Endothelial cell of umbilical vein (primary cell): Measurements from ENCODE around the gene KLHL13. TPM values are rescaled to one million over a fixed set of nuclear protein-coding genes. Genes with fewer than 3 reads are reported as not detected.

Source experiments
- BruUV-seq: library from RNA; stranded (reverse); fragments of 400-500 nt; replicated peaks from 2 replicates; lab custom pipeline; 2021; lab: Mats Ljungman, UMichigan
- CTCF ChIA-PET: fragments of 300-600, 350-600 bp; sonication (Branson Sonifier 250); formaldehyde crosslinking; loops from one replicate; lab custom pipeline; 2021; ENCODE audit warnings: antibody characterized with exemption, inconsistent platforms; lab: Charles Lee
- POLR2A ChIA-PET: fragments of 300-600, 350-600 bp; sonication (Branson Sonifier 250); formaldehyde crosslinking; loops from one replicate; lab custom pipeline; 2021; ENCODE audit warnings: antibody characterized with exemption, inconsistent platforms; lab: Charles Lee
- DNase-seq: peaks from one replicate; pipeline ENCODE4 v3.0.0-alpha.2; 2011; ENCODE audit warnings: low read depth, low spot score
- FAIRE-seq: peaks from 2 replicates; lab custom pipeline; 2011; peaks lifted over from hg19 to GRCh38; lab: Jason Lieb, UNC
- H2AFZ ChIP-seq: 2 replicates; pipeline ENCODE4 v1.6.0; 2012; ENCODE audit warnings: low read depth, low read length, control low read depth, inconsistent platforms
- H3K27ac ChIP-seq: 2 replicates; pipeline ENCODE4 v1.5.1; 2011; ENCODE audit warnings: low read depth, mild to moderate bottlenecking, control low read depth, low read length, moderate library complexity; ENCODE audit not compliant: insufficient read depth
- H3K27me3 ChIP-seq, 2 experiments: 2 replicates each; pipeline versions ENCODE4 v1.6.0 to v1.6.1; 2011; ENCODE audit warnings: low read length in 2 of 2, mixed read lengths in 1 of 2; ENCODE audit not compliant: control insufficient read depth in 2 of 2, insufficient read depth in 2 of 2
- H3K36me3 ChIP-seq, 2 experiments: 2 replicates in 1 of 2; 3 replicates in 1 of 2; pipeline ENCODE4 v1.5.1; 2011; ENCODE audit warnings: low read length in 2 of 2, mild to moderate bottlenecking in 1 of 2, moderate library complexity in 1 of 2; ENCODE audit not compliant: control insufficient read depth in 2 of 2, insufficient read depth in 2 of 2; ENCODE audit errors: extremely low read depth in 1 of 2
- H3K4me1 ChIP-seq: 3 replicates; pipeline ENCODE4 v1.5.1; 2011; ENCODE audit warnings: mild to moderate bottlenecking, low read length; ENCODE audit not compliant: control insufficient read depth, insufficient read depth; ENCODE audit errors: extremely low read depth
- H3K4me2 ChIP-seq: 2 replicates; pipeline ENCODE4 v1.6.1; 2011; ENCODE audit warnings: low read length, control low read depth, mixed read lengths; ENCODE audit not compliant: insufficient read depth
- H3K4me3 ChIP-seq, 3 experiments: fragments of 200-600 bp in 1 of 3; sonication (generic), shearing (Covaris generic) in 1 of 3; replicated peaks in 1 of 3; 2 replicates each; pipeline ENCODE4 v1.5.1; 2011 to 2016; ENCODE audit warnings: control low read depth in 3 of 3, low read length in 3 of 3, mild to moderate bottlenecking in 2 of 3, inconsistent platforms in 1 of 3, low read depth in 1 of 3, moderate library complexity in 1 of 3; ENCODE audit not compliant: insufficient read depth in 1 of 3
- H3K79me2 ChIP-seq: 2 replicates; pipeline ENCODE4 v1.6.0; 2012; ENCODE audit warnings: low read length, inconsistent platforms; ENCODE audit not compliant: control insufficient read depth, insufficient read depth
- H3K9ac ChIP-seq: replicated peaks from 2 replicates; pipeline ENCODE3; 2011; ENCODE audit warnings: low read length, control low read depth; ENCODE audit not compliant: insufficient read depth; ENCODE audit errors: extremely low read depth
- H3K9me1 ChIP-seq: replicated peaks from 3 replicates; pipeline ENCODE4 v1.6.0; 2011; ENCODE audit warnings: mild to moderate bottlenecking, low read length; ENCODE audit not compliant: control insufficient read depth, insufficient read depth; ENCODE audit errors: extremely low read depth
- H3K9me3 ChIP-seq: replicated peaks from 2 replicates; pipeline ENCODE4 v1.5.1; 2012; ENCODE audit warnings: low read length, inconsistent platforms; ENCODE audit not compliant: control insufficient read depth, insufficient read depth
- H4K20me1 ChIP-seq: replicated peaks from 2 replicates; pipeline ENCODE3; 2011; ENCODE audit warnings: mild to moderate bottlenecking, low read length; ENCODE audit not compliant: control insufficient read depth, insufficient read depth; ENCODE audit errors: extremely low read depth
- FOS ChIP-seq: IDR thresholded peaks from 2 replicates; pipeline ENCODE4 v1.6.1; 2011; ENCODE audit warnings: mild to moderate bottlenecking, low read length, moderate library complexity, borderline replicate concordance; ENCODE audit not compliant: insufficient read depth
- GATA2 ChIP-seq: IDR thresholded peaks from 2 replicates; pipeline ENCODE4 v1.7.0; 2011; ENCODE audit warnings: low read depth, mild to moderate bottlenecking, moderate library complexity, mixed read lengths, low read length; ENCODE audit not compliant: insufficient read length, insufficient read depth
- JUN ChIP-seq: IDR thresholded peaks from 2 replicates; pipeline ENCODE4 v1.6.1; 2011; ENCODE audit warnings: borderline replicate concordance, low read depth; ENCODE audit not compliant: insufficient read length, insufficient read depth
- POLR2AphosphoS5 ChIP-seq: IDR thresholded peaks from 2 replicates; pipeline ENCODE4 v1.6.1; 2012; ENCODE audit warnings: low read depth, mild to moderate bottlenecking, control low read depth, low read length, moderate library complexity; ENCODE audit not compliant: insufficient read depth
- dilution Hi-C: fragments of 300-500 bp; cut with MboI; formaldehyde crosslinking; loops from one replicate; pipeline ENCODE4 v1.15.0; 2019; ENCODE audit warnings: low sequenced_read_pairs; ENCODE audit not compliant: extremely low pct_ligation_motif_present
- intact Hi-C: fragments of 100-400 bp; cut with micrococcal nuclease; formaldehyde crosslinking; loops from one replicate; pipeline ENCODE4 v1.10.0; 2022
- polyA plus RNA-seq, 4 experiments: library from polyadenylated mRNA; depleted of rRNA in 3 of 4; stranded (reverse) in 3 of 4; unstranded in 1 of 4; fragments of >200 nt; gene quantifications; 2 replicates each; pipeline versions ENCODE4 v1.2.1 to v1.2.3, GENCODE V29; 2011 to 2012; ENCODE audit warnings: missing spikeins in 1 of 4
- total RNA-seq: library from RNA; stranded (reverse); gene quantifications from 2 replicates; pipeline ENCODE4 v1.2.3, GENCODE V29; 2021
- TF ChIP-seq, protein P1 (sequence below): IDR thresholded peaks from 2 replicates; pipeline ENCODE4 v1.6.1; 2011; ENCODE audit not compliant: insufficient read depth, insufficient read length
- TF ChIP-seq, protein P2 (sequence below), 2 donors: IDR thresholded peaks; 1 replicate in 1 of 2; 2 replicates in 1 of 2; pipeline ENCODE4 v1.5.1; 2011; ENCODE audit warnings: low read length in 2 of 2, mild to moderate bottlenecking in 2 of 2, moderate library complexity in 2 of 2, control low read depth in 1 of 2, inconsistent platforms in 1 of 2, low read depth in 1 of 2; ENCODE audit not compliant: insufficient read depth in 1 of 2; ENCODE audit errors: extremely low read depth in 1 of 2

KLHL13 gene
- total and polyA plus RNA-seq, 2 donors (not counting 3 experiments of a cell fraction or from before 2014, with no cell fraction given) = 15.3 to 18.2 TPM

DNA sequence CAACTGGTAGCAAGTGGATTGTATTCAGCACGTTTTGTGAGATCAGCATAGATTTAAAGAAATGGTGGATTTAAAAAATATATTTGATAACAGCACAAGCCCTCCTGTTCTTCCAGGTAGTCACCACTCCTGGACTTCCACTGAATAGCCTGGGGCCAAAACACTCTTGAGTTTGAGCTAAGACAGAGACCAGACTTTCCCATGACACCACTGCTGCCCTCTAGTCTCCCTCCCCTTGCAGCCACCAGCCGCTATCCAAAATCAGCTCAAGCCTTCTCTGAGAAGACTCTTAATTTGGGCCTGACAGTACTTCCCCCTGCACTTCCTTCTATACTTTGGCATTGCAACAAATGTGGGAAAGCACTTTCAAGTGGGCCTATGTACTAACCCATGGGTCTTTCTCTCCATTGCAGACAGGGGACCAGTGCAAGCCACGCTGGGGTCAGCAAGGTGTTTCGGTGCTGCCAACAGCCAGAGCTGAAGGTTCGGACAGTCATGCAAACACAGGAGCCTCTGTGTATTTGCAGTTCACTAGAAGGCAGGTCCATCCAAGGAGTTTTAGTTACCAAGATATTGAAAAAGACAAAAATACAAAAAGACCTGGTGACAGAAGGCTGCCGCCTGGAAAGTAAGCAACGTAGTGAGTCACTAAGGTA lies 40.5 kb upstream of the KLHL13 start:
- no peaks in the 10 kb centered on the region for H4K20me1 ChIP-seq
- H3K4me2 ChIP-seq = no peak overlapping the region
- no peaks in the 10 kb centered on the region for H3K27me3 ChIP-seq
- H3K27ac ChIP-seq = no peak overlapping the region
- H3K9me1 ChIP-seq = no peaks in the 10 kb centered on the region
- no peak overlapping the region for H3K9ac ChIP-seq
- H3K36me3 ChIP-seq = no peaks in the 10 kb centered on the region
- intact Hi-C loops = no loop called here
- BruUV-seq = no TSS peak
- H3K79me2 ChIP-seq = no peaks in the 10 kb centered on the region
- FAIRE-seq (no peak), DNase-seq (no peak)
- TF ChIP-seq, protein P1, sequence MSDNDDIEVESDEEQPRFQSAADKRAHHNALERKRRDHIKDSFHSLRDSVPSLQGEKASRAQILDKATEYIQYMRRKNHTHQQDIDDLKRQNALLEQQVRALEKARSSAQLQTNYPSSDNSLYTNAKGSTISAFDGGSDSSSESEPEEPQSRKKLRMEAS = no peak
- TF ChIP-seq JUN = no peak
- TF ChIP-seq, protein P2, sequence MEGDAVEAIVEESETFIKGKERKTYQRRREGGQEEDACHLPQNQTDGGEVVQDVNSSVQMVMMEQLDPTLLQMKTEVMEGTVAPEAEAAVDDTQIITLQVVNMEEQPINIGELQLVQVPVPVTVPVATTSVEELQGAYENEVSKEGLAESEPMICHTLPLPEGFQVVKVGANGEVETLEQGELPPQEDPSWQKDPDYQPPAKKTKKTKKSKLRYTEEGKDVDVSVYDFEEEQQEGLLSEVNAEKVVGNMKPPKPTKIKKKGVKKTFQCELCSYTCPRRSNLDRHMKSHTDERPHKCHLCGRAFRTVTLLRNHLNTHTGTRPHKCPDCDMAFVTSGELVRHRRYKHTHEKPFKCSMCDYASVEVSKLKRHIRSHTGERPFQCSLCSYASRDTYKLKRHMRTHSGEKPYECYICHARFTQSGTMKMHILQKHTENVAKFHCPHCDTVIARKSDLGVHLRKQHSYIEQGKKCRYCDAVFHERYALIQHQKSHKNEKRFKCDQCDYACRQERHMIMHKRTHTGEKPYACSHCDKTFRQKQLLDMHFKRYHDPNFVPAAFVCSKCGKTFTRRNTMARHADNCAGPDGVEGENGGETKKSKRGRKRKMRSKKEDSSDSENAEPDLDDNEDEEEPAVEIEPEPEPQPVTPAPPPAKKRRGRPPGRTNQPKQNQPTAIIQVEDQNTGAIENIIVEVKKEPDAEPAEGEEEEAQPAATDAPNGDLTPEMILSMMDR (IDR thresholded peaks at IDR 0.05; ENCODE audit: extremely low read depth in 1 of 2, insufficient read depth in 1 of 2, low read depth in 1 of 2, low read length in 2 of 2) = no peak
- TF ChIP-seq GATA2 = no peak
- TF ChIP-seq POLR2AphosphoS5 = no peak
- TF ChIP-seq FOS = no peak
- dilution Hi-C loops = no loop called here
- H3K4me3 ChIP-seq = no peak overlapping the region
- H3K9me3 ChIP-seq = no peaks in the 10 kb centered on the region
- H3K4me1 ChIP-seq = no peaks in the 10 kb centered on the region
- H2AFZ ChIP-seq = no peak overlapping the region
- ChIA-PET CTCF (no interaction called here), POLR2A (no interaction called here)
